Activated CD8-positive, alpha-beta memory T cell treated with anti-CD3 and anti-CD28 coated beads, Interleukin-2, amount 50 U/mL, for 24 hours (primary cell): ENCODE measurements around the gene SH2D3C.
A peak's percentile ranks its signal among the peaks of the same experiment; 100 is the strongest.

Experiments used
- DNase-seq: peaks from one replicate; pipeline ENCODE4 v3.0.0-alpha.2; 2020; ENCODE audit errors: extremely low read depth

SH2D3C gene

DNA sequence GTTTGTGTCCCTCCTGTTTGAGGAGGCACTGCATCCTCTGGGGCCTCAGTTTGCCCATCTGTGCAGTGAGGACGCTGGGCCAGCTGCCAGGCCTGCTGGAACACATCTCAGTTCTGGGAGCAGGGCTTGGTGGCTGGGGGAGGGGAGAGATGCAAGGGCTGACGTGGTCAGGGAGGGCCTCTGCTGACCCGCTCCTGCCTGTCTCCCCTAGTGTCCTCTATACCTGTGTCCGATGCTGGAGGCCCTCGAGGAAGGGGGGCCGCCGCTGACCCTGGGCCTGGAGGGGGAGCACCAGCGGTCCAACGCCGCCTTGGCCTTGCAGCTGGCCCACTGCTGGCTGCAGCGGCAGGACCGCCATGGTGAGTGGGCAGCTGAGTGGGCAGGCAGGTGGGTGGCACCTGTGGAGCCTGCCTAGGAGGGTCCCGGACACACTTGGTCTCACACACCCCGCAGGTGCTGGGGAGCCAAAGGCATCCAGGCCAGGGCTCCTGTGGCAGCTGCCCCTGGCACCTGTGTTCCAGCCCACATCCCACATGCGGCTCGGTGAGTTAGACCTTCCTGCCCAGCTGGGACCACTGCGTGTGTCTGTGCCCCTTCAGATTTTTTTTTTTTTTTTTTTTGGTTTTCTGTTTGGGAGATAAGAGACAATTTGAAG, 30.0 kb upstream of the SH2D3C start:
- DNase-seq, result no peak

DNA sequence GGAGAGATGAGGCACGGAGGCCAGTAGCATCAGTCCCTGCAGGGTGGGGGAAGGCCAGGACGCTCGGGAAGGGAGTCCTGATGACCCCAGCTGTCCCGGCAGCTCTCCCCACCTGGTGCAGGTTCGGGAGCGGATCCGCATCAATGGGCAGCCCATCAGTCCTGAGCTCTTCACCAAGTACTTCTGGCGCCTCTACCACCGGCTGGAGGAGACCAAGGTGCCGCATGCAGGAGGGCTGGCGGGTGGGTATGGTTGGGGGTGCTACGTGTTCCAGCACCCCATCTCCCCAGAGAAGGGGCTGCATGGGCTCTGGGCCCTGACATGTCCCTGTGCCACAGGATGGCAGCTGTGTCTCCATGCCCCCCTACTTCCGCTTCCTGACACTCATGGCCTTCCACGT, 28.4 kb upstream of the SH2D3C start:
- DNase-seq, result no peak

DNA sequence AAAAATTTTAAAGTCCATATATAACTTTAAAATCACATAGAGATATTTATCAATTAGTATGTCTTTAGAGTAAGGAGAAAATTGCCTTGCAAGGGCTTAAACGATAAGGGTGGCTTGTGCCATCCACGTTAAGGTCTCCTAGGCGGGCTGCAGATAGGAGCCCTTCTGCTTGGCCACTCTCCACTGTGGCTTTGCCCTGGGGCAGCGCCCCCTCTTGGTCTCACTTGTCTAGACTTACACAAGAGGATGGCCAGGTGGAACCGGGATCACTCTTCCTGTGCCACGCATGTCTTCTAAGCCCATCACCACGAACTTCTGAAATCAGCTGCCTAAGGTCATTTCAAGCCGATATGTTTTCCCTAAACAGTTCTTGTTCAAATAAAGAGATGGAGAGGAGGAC, 27.2 kb upstream of the SH2D3C start:
- no peak for DNase-seq

DNA sequence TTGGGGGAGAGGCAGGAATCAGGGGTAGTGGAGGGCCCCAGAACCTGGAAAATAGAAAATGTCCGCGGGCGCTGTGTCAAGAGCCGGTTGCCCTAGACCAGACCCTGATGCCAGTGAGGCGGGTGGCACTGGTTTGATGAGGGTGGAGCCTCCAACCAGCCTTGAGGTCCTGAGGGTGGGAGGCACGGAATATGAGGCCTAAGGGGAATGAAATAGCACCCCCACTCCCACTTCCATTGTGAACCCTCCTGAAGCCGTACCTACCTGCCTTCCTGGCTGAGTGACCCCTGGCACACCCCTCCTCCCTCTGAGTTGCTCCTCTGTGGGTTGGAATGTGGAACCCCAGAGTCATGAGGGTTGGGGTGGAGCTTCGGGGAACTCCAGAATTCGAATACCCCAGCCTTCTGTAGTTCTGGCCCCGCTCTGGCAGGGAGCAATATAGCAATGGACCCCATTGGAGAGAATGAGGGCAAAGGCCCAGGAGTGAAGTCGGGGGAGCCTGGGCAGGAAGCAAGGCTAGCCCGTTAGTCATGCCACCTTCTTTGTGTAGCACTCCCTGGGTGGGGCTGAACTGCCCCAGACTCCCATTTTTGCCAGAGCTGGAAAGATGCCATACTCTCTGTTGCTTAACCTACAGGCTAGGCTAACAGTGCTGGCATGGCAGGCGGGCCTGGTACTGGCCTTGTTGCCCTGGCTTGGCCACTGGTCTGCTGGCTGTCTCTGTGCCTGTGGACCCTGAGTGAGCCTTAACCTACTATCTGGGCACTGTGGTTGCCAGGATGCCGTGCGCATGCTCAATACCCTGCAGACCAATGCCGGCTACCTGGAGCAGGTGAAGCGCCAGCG, 25.3 kb upstream of the SH2D3C start:
- no peak for DNase-seq

DNA sequence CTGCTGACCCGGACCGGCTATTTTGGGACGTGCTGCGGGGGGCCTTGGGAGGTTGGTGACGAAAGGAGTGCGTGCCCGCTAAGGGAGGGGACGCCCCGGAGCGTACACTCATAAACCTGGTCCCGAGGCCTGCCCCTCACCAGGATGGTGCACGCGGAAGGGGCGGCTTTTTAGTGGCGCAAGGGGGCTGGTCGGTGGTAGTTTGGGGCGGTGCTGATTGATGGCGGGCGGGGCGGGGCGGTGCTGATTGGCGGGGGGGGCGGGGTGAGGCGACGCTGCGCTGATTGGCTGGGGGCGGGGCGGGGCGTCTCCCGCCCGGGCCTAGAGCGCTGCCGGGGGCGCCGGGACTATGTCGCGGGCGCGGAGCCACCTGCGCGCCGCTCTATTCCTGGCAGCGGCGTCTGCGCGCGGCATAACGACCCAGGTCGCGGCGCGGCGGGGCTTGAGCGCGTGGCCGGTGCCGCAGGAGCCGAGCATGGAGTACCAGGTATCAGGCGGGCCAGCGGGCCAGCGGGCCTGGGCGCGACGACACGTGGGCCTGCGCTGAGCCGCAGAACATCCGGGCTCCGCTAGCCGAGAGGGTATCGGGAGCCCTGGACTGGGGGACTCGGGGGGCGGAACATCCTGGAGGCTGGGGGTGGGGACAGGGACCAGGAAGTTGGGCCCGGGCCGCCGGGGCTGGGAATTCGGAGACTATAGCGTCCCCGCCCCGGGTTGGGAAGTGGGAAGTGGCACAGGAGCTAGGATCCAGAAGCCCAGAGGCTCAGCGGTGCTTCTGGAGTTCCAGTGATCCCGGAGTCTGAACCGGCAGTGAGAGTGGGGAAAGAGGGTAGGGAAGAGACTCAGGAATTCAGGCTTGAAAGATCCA, 24.3 kb upstream of the SH2D3C start, which contains the start of gene FPGS:
FPGS (plus strand) TSS at position 307 of the 868 bp plus-strand sequence; CDS start at position 350, 43 bp downstream.
- DNase-seq, result peak; percentile 50

DNA sequence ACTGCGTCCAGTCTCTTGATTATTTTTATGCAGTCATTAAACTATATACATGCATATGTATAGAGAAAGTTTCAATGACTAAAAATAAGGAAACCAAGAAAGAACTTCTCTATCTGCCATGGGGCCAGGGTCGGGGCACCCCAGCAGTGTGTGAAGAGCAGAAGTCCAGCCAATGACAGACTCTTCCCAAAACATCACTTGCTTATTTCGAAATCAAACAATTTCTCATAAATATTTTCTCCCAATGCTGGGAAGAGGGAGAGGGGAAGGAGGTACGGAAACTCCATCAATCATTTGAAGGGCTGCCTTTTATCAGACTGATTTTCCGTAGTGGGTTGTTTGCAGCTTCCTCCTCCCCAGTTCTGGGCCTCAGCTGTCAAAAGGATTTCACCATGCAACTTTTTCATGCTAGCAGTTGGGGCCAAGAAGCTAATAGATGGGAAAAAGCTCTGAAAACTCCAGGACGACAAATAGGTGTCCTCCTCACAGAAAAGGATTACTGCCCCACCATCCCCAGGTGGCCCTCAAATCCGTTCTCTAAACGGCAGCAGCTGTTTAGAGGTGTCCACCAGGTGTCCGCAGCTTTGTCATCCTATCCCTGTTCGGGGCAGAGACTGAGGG, 23.6 kb upstream of the SH2D3C start:
- DNase-seq, result no peak

DNA sequence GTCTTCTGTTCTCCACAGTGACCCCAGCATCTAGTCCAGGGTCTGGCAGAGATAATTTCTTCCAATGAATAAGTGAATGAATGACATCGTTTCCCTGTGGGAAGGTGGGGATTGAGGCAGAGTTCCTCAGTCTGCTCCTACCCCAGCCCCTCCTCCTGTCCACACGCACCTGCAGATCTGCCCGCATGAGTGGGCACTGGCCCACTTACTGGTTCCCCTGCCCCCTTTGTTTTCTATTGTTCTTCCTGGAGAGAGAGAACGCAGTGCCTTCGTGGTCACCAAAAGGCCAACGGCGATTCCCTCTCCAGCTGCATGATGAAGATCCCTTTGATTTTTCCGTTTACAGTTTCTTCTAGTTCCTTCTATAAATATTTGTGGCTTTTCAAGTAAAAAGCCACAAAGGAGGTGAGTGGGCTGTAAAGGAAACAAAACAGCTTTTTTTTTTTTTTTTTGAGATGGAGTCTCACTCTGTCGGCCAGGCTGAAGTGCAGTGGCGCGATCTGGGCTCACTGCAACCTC, 18.4 kb upstream of the SH2D3C start:
- no peak for DNase-seq

DNA sequence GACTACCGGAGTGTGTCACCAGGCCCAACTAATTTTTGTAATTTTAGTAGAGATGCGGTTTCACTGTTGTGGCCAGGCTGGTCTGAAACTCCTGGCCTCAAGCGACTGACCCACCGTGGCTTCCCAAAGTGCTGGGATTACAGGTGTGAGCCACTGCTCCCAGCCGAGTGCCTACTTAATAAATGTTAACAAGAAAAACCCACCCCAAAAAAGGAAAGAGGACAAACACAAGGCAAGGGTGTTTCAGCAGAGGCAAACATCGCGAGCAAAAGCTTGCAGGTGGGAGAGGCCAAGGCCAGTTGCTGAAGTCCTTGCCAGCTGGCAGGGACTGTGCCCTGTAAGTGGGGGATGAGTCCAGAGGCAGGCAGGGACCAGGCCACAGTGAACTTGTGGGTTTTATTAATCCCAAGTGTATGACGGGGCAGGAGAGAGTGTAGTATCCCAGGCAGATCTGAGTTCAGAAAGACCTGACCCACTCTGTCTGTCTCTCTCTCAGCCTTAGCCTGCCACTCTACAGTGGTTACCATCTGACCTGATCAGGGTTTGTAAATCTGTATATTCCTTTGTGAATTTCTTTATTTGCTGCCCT, 17.9 kb upstream of the SH2D3C start:
- DNase-seq, result no peak

DNA sequence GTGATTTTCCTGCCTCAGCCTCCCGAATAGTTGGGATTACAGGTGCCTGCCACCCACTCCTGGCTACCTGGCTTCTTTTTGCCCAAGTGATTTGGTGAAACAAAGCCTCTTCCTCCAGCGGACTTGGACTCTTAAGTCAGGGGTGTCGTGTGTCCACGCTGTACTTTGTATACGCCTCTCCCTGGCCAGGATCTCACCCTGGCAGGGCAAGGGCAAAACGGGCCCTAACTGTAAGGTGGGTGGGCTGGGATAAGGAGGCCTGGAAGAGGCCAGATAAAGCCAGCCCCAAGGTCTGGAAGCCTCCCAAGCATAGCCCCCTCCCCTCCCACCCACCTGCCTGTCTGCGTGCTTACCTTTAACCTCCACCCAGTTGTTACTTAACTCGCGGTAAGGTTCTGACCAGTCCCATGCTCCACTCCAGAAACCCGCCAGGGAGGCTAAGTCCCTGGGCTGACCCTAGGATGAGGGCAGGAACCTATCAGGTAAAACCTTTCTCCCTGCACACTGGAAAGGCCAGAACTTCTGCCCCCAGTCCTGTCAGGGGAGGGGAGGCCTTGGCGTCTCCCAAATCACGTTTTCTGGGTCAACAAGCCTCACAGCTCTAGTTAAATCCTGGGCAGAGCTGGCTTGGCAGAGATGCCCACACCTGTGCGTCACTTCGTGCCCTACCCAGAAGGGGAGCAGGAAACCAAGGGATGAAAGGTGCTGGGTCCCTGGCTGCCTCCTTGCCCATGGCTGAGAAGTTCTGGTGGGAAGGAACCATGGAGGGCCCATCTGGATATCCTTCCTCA, 15.7 kb upstream of the SH2D3C start:
- DNase-seq, result no peak

DNA sequence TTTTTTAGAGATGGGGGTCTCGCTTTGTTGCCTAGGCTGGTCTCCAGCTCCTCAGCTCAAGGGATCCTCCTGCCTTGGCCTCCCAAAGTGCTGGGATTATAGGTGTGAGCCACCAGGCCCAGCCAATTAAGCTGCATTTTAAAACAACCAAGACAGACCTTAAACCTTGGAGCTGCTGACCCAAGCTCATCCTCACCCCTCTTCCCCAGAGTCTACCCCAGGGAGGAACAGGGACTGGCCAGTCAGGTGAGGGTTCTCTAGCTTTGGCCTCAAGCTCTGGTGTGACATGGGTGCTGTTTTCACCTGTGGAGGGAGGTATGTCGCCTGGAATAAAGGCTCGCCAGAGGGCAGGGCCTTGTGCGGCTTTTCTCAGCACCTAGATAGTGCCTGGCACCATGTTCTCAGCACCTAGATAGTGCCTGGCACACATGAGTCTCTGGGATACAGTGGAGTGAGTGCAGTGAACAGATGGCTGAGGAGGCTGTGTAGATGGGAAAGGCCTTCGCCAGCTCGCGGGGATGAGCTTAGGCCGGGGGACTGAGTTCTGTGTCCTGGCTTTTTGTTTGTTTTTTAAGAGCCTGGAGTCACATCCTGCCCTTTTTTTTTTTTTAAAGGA, 14.7 kb upstream of the SH2D3C start:
- no peak for DNase-seq

DNA sequence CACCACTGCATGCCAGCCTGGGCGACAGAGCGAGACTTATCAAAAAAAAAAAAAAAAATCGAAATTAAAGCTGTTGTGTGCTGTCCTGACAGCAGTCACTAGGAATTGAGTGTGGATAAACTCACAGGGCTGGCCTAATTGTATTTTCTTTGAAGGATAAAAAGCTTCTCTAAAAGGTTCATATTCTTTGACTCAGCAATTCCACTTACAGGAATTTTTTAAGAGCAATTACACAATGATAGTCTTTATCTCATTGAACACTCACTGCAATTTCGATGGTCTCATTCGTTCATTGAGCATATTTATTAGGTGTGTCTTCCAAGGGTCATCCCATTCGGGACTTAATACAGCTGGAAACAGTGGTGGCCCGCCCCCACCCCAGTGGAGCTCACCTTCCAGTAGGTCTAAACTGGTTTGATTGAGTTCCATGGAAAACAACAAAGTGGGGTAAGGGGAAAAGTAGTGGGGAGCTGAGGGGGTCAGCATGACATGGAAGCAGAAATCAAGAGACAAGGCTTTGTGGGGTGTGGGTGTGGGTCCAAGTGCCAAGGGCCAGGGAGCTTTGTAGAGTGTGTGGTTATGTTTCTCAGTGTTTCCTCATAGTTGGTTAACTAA, 14.1 kb upstream of the SH2D3C start:
- DNase-seq, result no peak

DNA sequence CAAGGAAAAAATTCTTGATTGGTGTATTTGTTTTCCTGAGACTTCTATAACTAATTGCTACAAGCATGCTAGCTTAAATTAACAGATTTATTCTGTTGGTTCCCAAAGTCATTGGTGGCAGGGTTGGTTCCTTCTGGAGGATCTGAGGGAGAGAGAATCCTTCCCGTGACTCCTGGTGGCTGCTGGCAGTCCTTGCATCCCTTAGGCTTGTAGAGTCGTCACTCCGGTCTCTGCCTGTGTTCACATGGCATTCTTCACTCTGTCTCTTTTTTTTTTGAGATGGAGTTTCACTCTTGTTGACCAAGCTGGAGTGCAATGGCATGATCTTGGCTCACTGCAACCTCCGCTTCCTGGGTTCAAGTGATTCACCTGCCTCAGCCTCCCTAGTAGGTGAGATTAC, 12.6 kb upstream of the SH2D3C start:
- DNase-seq, result no peak

DNA sequence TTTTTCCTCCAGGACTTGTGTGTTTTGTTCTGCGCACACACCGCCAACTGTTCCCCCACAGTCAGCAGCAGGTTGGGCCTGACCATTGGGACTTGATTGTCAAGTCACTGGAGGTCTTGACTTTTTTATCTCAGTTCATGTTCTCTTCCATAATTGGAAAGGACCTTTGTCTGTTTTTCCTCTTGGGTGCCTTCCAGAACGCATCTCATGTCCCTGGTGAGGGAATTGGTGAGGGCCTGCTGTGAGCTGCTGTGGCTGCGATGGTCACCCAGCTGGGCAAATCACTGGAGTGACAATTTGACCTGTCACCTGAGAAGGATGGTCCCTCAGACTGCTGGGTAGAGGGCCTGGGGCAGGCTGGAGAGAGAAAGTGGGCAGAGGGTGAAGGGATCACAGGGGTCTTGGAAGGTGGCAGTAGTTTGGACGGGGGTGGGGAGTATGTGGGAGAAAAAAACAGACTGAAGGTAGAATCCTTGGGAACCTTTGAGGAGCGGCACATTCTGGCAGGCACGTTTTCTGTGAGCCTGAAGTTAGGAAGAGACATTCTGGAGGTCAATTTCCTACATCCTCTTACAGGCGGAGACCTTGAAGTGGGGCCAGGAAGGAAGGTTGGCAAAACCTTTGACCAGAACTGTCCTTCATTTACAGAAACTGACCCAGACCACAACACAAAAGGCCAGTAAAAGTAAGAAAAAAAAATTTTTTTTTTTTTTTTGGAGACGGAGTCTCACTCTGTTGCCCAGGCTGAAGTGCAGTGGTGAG, 11.8 kb upstream of the SH2D3C start:
- no peak for DNase-seq

DNA sequence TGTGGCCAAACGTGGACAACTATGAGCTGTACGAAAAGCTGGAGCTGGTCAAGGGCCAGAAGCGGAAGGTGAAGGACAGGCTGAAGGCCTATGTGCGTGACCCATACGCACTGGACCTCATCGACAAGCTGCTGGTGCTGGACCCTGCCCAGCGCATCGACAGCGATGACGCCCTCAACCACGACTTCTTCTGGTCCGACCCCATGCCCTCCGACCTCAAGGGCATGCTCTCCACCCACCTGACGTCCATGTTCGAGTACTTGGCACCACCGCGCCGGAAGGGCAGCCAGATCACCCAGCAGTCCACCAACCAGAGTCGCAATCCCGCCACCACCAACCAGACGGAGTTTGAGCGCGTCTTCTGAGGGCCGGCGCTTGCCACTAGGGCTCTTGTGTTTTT, 10.7 kb upstream of the SH2D3C start:
- no peak for DNase-seq

DNA sequence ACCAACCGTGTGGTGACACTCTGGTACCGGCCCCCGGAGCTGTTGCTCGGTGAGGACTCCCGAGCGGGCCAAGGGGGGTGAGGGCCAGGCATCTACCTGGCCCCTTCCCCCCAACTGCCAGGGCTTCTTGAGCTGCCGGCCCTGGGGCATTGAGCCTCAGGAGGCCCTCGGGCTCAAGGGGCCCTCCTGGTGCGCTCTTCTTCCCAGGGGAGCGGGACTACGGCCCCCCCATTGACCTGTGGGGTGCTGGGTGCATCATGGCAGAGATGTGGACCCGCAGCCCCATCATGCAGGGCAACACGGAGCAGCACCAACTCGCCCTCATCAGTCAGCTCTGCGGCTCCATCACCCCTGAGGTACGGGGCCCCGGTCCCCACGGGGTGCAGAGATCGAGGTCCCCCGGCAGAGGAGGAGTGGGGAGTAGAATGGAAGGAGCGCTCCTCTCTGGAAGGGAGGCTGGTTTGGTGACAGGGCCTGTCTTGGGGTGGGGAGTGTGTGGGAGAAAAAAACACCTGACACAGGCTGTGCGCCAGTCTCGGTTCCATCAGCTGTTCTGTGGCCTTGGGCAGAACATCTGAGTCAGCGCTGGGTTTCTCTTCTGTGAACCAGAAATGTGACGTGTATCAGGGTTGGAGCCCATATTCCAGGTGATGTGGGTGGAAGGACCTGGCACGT, 10.0 kb upstream of the SH2D3C start:
- peak; percentile 56 for DNase-seq

DNA sequence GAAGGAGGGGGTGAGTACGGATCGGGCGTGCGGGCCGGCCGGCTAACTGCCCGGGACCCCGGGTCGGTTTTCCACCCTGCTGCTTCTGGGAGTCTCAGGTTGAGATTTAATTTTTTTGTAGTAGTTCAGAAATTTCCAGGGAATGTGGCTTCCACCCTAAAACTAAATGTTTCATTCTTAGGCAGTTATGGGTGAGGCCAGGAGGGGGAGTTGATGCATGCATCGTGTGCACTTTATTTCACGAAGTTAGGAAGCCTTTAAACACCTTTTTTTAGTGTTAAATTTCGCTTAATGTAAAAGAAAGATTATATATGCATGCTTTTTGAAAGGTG, 8.3 kb upstream of the SH2D3C start:
- DNase-seq, result no peak

DNA sequence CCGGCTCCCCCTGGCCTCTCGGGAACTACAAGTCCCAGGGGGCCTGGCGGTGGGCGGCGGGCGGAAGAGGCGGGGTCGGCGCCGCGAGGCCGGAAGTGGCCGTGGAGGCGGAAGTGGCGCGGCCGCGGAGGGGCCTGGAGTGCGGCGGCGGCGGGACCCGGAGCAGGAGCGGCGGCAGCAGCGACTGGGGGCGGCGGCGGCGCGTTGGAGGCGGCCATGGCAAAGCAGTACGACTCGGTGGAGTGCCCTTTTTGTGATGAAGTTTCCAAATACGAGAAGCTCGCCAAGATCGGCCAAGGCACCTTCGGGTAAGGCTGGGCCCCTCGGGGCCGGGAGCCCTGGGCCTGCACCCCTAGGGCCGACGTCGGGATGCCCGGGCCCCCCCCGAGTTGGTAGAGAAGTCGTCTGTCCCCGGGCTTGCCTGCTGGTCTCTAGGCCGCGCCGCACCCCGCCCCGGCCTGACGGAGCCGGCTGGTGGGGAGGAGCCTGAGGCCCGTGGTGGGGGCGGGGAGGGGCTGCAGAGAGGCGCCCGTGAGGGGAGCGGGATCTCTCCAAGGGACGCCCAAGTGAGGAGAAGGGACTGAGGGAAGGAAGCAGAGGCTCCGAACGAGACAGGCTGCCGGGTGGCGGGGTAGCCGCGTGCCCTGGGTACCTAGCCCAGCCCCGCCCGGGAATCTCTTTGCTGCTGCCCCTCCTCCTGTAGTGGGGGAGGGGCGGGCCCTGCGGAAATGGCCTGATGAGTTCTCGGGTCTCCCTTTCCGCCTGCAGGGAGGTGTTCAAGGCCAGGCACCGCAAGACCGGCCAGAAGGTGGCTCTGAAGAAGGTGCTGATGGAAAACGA, 7.7 kb upstream of the SH2D3C start, which contains the start of gene CDK9:
CDK9 (plus strand) TSS at position 102 of the 840 bp plus-strand sequence; CDS start at position 217, 115 bp downstream.
- peak; percentile 75 for DNase-seq
